Tibial nerve (tissue), 4 donors: ENCODE data around the gene TLN1. TPM values are rescaled to one million over a fixed set of nuclear protein-coding genes. Genes with fewer than 3 reads are reported as not detected.
A peak's percentile ranks its signal among the peaks of the same experiment; 100 is the strongest.

Experiments used
- DNase-seq, 2 donors: peaks; one replicate each; pipeline ENCODE4 v3.0.0-alpha.2; 2019; ENCODE audit warnings: low spot score in 2 of 2
- H3K27ac ChIP-seq, 4 donors: fragments of 200-600 bp; sonication (generic) in 3 of 4; one replicate each; pipeline ENCODE4 v1.5.1; 2017 to 2019; ENCODE audit warnings: mild to moderate bottlenecking in 1 of 4
- H3K27me3 ChIP-seq, 2 donors: fragments of 200-600 bp; sonication (generic) in 1 of 2; one replicate each; pipeline versions ENCODE4 v1.5.1 to v1.6.0; 2017 to 2019
- H3K36me3 ChIP-seq, 3 donors: fragments of 200-600 bp; sonication (generic); one replicate each; pipeline ENCODE4 v1.5.1; 2018 to 2019
- H3K4me1 ChIP-seq, 4 donors: fragments of 200-600 bp; sonication (generic) in 3 of 4; one replicate each; pipeline ENCODE4 v1.5.1; 2017 to 2019
- H3K4me3 ChIP-seq, 4 donors: fragments of 200-600 bp; sonication (generic) in 3 of 4; one replicate each; pipeline ENCODE4 v1.5.1; 2017 to 2019; ENCODE audit warnings: mild to moderate bottlenecking in 1 of 4, moderate library complexity in 1 of 4
- H3K9me3 ChIP-seq, 4 donors: fragments of 200-600 bp; sonication (generic) in 3 of 4; one replicate each; pipeline ENCODE4 v1.5.1; 2017 to 2019
- EP300 ChIP-seq, 2 donors: sonication (generic); formaldehyde crosslinking; IDR thresholded peaks; one replicate each; pipeline ENCODE4 v1.6.1; 2017; ENCODE audit warnings: antibody characterized with exemption in 2 of 2, mild to moderate bottlenecking in 1 of 2
- POLR2A ChIP-seq, 2 donors: fragments of 450-650 bp; IDR thresholded peaks; one replicate each; pipeline ENCODE4 v1.6.1; 2017; ENCODE audit warnings: antibody characterized with exemption in 2 of 2, mild to moderate bottlenecking in 2 of 2, moderate library complexity in 2 of 2
- WGBS, 2 donors: methylation state at CpG; one replicate each; pipeline ENCODE4 v1.1.5; 2018; 5-methylcytosine and 5-hydroxymethylcytosine counted together
- small RNA-seq: library from RNA; depleted of rRNA; stranded (forward); fragments of <200 nt; gene quantifications from one replicate; pipeline ENCODE3, GENCODE V24; 2016
- total RNA-seq, 4 donors: library from RNA; depleted of rRNA; stranded (reverse); fragments of >200 nt; gene quantifications; one replicate each; pipeline ENCODE4 v1.1.0, GENCODE V29; 2016
- TF ChIP-seq, protein P1 (sequence below), 5 experiments: fragments of 200-600 bp in 3 of 5; fragments of 450-650 bp in 2 of 5; sonication (generic) in 3 of 5; IDR thresholded peaks; one replicate each; pipeline ENCODE4 v1.5.1; 2016 to 2019; ENCODE audit warnings: antibody characterized with exemption in 5 of 5, mild to moderate bottlenecking in 3 of 5, moderate library complexity in 2 of 5

The TLN1 gene
- total RNA-seq, 4 donors from 2014 or later: 284 to 405 (median 350) TPM

DNA sequence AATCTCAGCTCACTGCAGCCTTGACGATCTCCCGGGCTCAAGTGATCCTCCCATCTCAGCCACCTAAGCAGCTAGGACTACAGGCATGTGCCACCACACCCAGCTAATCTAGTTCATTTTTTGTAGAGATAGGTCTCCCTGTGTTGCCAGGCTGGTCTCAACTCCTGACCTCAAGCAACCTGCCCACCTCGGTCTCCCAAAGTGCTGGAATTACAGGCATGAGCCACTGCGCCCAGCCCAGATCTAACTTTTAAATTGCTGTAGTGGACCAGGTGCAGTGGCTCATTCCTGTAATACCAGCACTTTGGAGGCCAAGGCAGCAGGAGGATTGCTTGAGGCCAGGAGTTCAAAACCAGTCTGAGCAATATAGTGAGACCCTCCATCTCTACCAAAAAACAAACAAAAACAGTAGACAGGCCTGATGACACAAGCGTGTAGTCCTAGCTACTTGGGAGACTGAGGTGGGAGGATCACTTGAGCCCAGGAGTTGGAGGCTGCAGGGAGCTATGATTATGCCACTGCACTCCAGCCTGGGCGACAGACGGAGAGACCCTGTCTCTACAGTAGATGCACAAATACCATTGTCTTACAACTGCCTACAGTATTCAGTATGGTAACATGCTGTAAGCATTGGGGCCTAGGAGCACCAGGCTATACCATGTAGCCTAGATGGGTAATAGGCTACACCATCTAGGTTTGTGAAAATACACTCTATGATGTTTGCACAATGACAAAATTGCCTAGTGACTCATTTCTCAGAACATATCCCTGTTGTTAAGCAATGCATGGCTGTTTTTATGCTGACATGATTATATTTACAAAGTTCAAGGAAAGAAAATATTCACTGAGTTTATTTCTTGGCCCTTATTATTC lies 79.8 kb downstream of the TLN1 start:
- Histone ChIP-seq H3K27me3 (no peaks in the 10 kb centered on the region), H3K36me3 (no peaks in the 10 kb centered on the region), H3K4me1 (peaks cover 0 to 9% (median 5%) of the 10 kb centered on the region in 4 donors), H3K27ac (no peak overlapping the region), H3K9me3 (no peaks in the 10 kb centered on the region), H3K4me3 (no peak overlapping the region)
- TF ChIP-seq, protein P1, sequence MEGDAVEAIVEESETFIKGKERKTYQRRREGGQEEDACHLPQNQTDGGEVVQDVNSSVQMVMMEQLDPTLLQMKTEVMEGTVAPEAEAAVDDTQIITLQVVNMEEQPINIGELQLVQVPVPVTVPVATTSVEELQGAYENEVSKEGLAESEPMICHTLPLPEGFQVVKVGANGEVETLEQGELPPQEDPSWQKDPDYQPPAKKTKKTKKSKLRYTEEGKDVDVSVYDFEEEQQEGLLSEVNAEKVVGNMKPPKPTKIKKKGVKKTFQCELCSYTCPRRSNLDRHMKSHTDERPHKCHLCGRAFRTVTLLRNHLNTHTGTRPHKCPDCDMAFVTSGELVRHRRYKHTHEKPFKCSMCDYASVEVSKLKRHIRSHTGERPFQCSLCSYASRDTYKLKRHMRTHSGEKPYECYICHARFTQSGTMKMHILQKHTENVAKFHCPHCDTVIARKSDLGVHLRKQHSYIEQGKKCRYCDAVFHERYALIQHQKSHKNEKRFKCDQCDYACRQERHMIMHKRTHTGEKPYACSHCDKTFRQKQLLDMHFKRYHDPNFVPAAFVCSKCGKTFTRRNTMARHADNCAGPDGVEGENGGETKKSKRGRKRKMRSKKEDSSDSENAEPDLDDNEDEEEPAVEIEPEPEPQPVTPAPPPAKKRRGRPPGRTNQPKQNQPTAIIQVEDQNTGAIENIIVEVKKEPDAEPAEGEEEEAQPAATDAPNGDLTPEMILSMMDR (IDR thresholded peaks at IDR 0.05): no peak
- TF ChIP-seq POLR2A (IDR thresholded peaks at IDR 0.05) (no peak), EP300 (IDR thresholded peaks at IDR 0.05) (no peak)
- no peak for DNase-seq
- WGBS, 2 donors: 78 to 79% methylated on average over 5 to 7 of the region's 7 CpGs

- H3K36me3 ChIP-seq: no peaks in the 10 kb centered on the region
- TF ChIP-seq, protein P1 (IDR thresholded peaks at IDR 0.05): no peak
- TF ChIP-seq EP300 (IDR thresholded peaks at IDR 0.05): no peak
- TF ChIP-seq POLR2A (IDR thresholded peaks at IDR 0.05): no peak
- H3K27me3 ChIP-seq: no peaks in the 10 kb centered on the region
- H3K27ac ChIP-seq: peak within 1 kb of the TSS in 1 of 4 donors; percentile 63
- H3K4me1 ChIP-seq: peaks cover 0 to 12% (median 6%) of the 10 kb centered on the region in 4 donors
- peak within 1 kb of the TSS in 1 of 4 donors; percentile 45 for H3K4me3 ChIP-seq
- no peak for DNase-seq
- H3K9me3 ChIP-seq: no peaks in the 10 kb centered on the region
- WGBS, 2 donors: 49 to 65% methylated on average over 19 to 21 of the region's 22 CpGs
These were observed 81.4 kb downstream of the TLN1 start, which contains the start of gene SIT1 for GRCh38 chr9:35650341-35651158. Gene SIT1, minus strand, starts transcription at chr9:35650931. Its CDS starts 78 bp downstream, at chr9:35650853.

GRCh38 chr9:35649431-35650340 lies 82.3 kb downstream of the TLN1 start:
- no peaks in the 10 kb centered on the region for H3K9me3 ChIP-seq
- peak overlapping the region in 1 of 4 donors; percentile 63 for H3K27ac ChIP-seq
- H3K36me3 ChIP-seq: no peaks in the 10 kb centered on the region
- peaks cover 0 to 16% (median 6%) of the 10 kb centered on the region in 4 donors for H3K4me1 ChIP-seq
- H3K27me3 ChIP-seq: no peaks in the 10 kb centered on the region
- DNase-seq: no peak
- 69 to 82% methylated on average over 19 to 26 of the region's 26 CpGs for WGBS, 2 donors
- TF ChIP-seq EP300 (IDR thresholded peaks at IDR 0.05) (no peak), POLR2A (IDR thresholded peaks at IDR 0.05) (no peak)
- TF ChIP-seq, protein P1 (IDR thresholded peaks at IDR 0.05): no peak
- H3K4me3 ChIP-seq: peak overlapping the region in 1 of 4 donors; percentile 45

Small RNA genes within 50 kb of the gene (small RNA-seq; reads per million reads assigned to genes)
- gene MIR6853: not detected
- gene RMRP: not detected
- gene RN7SL22P: not detected

Other genes with a start within 250 kb of the TLN1 start
- 10 to 100 TPM; 28.8 to 39.3 (median 35.4) TPM for gene RUSC2, start 242.1 kb downstream of the TLN1 start, total RNA-seq
- gene TESK1, start 126.9 kb downstream of the TLN1 start, total RNA-seq: 10 to 100 TPM; 29.3 to 40.0 (median 35.6) TPM
- 1 to 10 TPM in 3 of 4 donors, not detected in 1; 1.9 to 6.0 (median 3.5) TPM for gene CD72, start 113.8 kb downstream of the TLN1 start, total RNA-seq
- gene SIT1, start 81.3 kb downstream of the TLN1 start, total RNA-seq: under 1 TPM in 1 of 4 donors, not detected in 3; 0.39 TPM
- 1,000 to 10,000 TPM in 3 of 4 donors, 100 to 1,000 TPM in 1; 649 to 2,915 (median 1,530) TPM for gene RMRP, start 74.2 kb downstream of the TLN1 start, total RNA-seq
- gene CCDC107, start 73.9 kb downstream of the TLN1 start, total RNA-seq: 10 to 100 TPM; 41.6 to 58.8 (median 47.8) TPM
- 1 to 10 TPM in 2 of 4 donors, under 1 TPM in 1, not detected in 1; 0.20 to 4.8 (median 1.0) TPM for gene ARHGEF39, start 67.0 kb downstream of the TLN1 start, total RNA-seq
- gene CA9, start 58.3 kb downstream of the TLN1 start, total RNA-seq: under 1 TPM in 1 of 4 donors, not detected in 3; 0.84 TPM
- gene TPM2, start 42.3 kb downstream of the TLN1 start, total RNA-seq: 100 to 1,000 TPM; 229 to 350 (median 289) TPM
- gene CREB3, start 471 bp upstream of the TLN1 start, total RNA-seq: 10 to 100 TPM; 41.6 to 70.1 (median 53.5) TPM
- gene GBA2, start 17.0 kb upstream of the TLN1 start, total RNA-seq: 10 to 100 TPM; 63.8 to 92.1 (median 66.1) TPM
- gene RGP1, start 17.1 kb upstream of the TLN1 start, total RNA-seq: 10 to 100 TPM; 18.6 to 21.3 (median 20.2) TPM
- not detected for gene MSMP, start 22.1 kb upstream of the TLN1 start, total RNA-seq
- gene NPR2, start 59.4 kb upstream of the TLN1 start, total RNA-seq: 10 to 100 TPM; 26.3 to 36.0 (median 32.4) TPM
- 1 to 10 TPM; 2.6 to 4.0 (median 3.5) TPM for gene SPAG8, start 80.1 kb upstream of the TLN1 start, total RNA-seq
- gene HINT2, start 82.8 kb upstream of the TLN1 start, total RNA-seq: 10 to 100 TPM; 21.0 to 74.3 (median 35.9) TPM
- not detected for gene FAM221B, start 96.5 kb upstream of the TLN1 start, total RNA-seq
- 10 to 100 TPM; 14.6 to 23.9 (median 20.1) TPM for gene TMEM8B, start 97.0 kb upstream of the TLN1 start, total RNA-seq
- gene OR13J1, start 138.2 kb upstream of the TLN1 start, total RNA-seq: not detected
- gene HRCT1, start 174.0 kb upstream of the TLN1 start, total RNA-seq: 10 to 100 TPM in 3 of 4 donors, 1 to 10 TPM in 1; 7.2 to 15.5 (median 12.0) TPM
- 10 to 100 TPM in 1 of 4 donors, 1 to 10 TPM in 3; 5.1 to 12.2 (median 7.7) TPM for gene SPAAR, start 177.3 kb upstream of the TLN1 start, total RNA-seq
- not detected for gene OR2S2, start 226.0 kb upstream of the TLN1 start, total RNA-seq